Measurements from ENCODE around the gene TSGA10IP.

The TSGA10IP gene

GRCh38 chr11:65918211-65919140 lies 26.8 kb upstream of the TSGA10IP start, which contains the start of gene C11orf68:
Gene C11orf68, minus strand, starts transcription at chr11:65919062. Its CDS starts 31 bp downstream, at chr11:65919031.
- no peak for DNase-seq (ENCODE audit: low read depth)

DNA sequence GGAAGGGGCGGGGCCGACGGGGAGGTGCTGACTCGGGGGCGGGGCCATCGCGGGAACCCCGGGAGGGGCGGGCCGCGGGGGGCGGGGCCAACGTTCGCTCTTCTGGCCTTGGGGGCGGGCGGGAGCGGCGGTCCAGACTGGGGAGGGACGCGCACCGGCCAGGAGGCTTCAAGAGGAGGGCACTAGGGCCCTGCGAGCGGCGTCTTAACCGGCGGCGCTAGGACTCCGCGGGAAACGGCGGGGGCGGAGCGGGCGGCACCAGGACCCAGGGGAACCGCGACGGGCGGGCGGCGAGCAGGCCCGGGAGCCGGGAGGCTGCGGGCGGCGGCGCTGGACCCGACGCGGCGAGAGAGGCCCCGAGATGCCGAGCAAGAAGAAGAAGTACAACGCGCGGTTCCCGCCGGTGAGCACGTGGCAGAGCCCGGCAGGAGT lies 26.1 kb upstream of the TSGA10IP start, which contains the start of gene DRAP1:
Gene DRAP1 (plus strand): TSS at position 286 of the 432 bp plus-strand sequence. CDS start 76 bp downstream, at position 362.
- peak; percentile 97 for DNase-seq (ENCODE audit: low read depth)

DNA sequence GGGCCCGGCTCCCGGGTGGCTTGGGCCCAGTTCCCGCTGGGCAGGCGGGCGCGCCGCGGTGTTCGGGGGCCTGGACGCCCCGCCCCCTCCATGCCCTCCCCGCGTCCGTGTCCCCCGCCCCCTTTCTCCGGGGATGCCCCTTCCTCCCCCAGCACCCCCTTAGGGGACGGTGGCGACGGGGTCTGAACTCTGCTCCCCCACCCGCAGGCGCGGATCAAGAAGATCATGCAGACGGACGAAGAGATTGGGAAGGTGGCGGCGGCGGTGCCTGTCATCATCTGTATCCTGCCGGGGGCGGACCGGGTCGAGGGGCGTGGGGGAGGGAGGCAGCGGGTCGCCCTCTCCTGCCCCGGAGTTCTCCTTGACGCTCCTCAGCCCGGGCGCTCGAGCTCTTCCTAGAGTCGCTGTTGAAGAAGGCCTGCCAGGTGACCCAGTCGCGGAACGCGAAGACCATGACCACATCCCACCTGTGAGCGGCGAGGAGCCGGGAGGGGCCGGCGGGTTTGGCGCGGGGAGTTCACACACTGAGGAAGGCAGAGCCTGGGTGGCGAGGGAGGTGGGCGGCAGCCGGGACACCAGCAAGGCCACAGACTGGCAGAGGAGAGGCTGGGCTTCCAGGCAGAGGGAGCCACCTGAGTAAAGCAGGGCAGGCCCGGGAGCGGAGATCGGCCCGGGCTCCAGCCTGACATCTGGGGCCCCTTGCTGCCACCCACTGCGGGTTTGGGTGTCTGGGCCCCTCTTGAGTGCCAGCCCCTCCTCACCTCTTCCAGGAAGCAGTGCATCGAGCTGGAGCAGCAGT lies 25.5 kb upstream of the TSGA10IP start:
- DNase-seq (ENCODE audit: low read depth): no peak

- DNase-seq (ENCODE audit: low read depth): no peak
Measured at GRCh38 chr11:65920372-65920802, 24.9 kb upstream of the TSGA10IP start.

DNA sequence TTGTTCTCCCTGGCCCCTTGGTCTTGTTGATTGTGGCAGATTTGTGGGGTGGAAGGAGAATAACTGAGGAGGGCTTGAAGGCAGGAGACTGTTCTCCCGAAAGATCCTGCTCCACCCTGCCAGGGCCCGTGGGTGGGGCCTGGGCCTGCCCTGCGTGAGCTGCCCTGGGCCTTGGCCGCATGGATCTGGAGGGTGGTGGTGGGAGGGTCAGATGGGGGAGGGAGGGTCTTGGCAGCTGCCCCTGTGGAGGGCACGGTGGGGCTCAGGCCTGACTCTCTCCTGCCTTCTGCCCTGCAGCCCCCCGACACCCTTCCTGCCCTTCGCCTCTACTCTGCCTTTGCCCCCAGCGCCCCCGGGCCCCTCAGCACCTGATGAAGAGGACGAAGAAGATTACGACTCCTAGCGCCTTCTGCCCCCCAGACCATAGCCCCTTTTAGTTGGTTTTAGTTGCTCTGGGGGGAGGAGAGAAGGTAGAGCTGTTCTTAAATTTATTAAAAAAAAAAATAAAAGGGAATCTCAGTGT lies 24.2 kb upstream of the TSGA10IP start:
- no peak for DNase-seq (ENCODE audit: low read depth)

GRCh38 chr11:65921876-65922275 lies 23.4 kb upstream of the TSGA10IP start:
- no peak for DNase-seq (ENCODE audit: low read depth)

DNA sequence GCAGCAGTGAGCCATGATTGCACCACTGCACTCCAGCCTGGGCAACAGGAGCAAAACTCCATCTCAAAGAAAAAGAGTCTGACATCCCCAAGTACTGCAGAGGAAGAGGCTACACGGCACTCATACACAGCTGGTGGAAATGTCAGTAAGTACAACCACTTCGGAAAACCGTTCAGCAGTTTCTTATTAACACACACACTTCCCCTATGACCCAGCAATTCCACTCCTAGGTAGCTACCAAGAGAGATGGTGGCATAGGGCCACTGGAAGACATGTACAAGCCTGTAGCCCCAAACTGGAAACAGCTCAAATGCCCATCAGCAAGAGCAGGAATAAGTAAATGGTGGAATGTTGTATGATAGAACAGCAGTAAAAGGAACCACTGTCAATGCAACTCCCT lies 22.7 kb upstream of the TSGA10IP start:
- no peak for DNase-seq (ENCODE audit: low read depth)

DNA sequence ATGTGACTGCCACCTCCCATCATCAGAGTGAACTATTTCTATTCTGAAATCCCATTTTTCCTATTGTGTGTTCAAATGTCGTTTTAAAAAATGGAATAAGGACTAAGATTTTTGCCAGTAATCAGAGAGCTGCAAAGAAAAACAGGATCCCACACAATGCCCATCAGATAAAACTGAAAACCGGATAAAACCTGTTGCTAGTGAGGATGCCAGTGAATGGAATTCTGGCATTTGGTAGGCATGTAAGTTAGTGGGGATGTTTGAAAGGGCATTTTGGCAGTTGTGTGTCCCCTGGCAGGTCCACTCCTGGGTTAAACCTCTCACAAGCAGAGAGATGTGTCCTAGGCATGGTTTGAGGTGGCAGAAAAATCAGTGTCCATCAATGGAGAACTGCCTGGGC lies 19.9 kb upstream of the TSGA10IP start:
- DNase-seq (ENCODE audit: low read depth): no peak

GRCh38 chr11:65927904-65928397 lies 17.3 kb upstream of the TSGA10IP start:
- no peak for DNase-seq (ENCODE audit: low read depth)

DNA sequence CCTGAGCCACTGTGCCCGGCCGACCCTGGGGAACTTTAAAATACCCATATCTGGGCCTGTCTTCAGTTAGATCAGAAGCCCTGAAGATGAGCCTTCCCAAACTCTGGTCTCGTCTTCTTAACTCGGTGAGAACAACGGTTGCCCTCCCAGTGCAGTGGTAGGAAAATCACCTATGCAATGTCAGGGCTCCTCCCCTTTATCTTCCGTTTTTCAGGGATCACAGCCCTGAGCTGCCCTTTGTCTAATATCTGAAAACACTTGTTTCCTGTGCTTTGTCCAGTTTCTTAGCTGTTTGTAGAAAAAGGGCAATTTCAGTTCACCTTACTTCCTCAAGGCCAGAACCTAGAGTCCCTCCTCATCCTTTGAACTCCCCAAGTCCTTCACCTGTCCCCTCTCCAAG lies 16.6 kb upstream of the TSGA10IP start:
- no peak for DNase-seq (ENCODE audit: low read depth)

GRCh38 chr11:65931773-65932557 lies 13.3 kb upstream of the TSGA10IP start:
- DNase-seq (ENCODE audit: low read depth): no peak

DNA sequence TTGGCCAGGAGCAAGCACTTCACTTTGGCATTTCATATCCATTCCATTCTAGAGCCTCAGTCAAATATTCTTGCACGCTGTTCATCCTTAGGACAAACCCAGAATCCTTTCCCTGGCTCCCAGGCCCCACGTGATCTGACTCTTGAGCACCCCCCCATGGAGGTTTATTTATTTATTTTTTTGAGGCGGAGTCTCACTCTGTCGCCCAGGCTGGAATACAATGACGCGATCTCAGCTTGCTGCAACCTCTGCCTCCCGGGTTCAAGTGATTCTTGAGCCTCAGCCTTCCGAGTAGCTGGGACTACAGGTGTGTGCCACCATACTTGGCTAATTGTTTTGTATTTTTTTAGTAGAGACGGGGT lies 12.7 kb upstream of the TSGA10IP start:
- peak; percentile 28 for DNase-seq (ENCODE audit: low read depth)

GRCh38 chr11:65934014-65934413 lies 11.3 kb upstream of the TSGA10IP start:
- no peak for DNase-seq (ENCODE audit: low read depth)

- no peak for DNase-seq (ENCODE audit: low read depth)
Measured at GRCh38 chr11:65937766-65938165, 7.5 kb upstream of the TSGA10IP start.

DNA sequence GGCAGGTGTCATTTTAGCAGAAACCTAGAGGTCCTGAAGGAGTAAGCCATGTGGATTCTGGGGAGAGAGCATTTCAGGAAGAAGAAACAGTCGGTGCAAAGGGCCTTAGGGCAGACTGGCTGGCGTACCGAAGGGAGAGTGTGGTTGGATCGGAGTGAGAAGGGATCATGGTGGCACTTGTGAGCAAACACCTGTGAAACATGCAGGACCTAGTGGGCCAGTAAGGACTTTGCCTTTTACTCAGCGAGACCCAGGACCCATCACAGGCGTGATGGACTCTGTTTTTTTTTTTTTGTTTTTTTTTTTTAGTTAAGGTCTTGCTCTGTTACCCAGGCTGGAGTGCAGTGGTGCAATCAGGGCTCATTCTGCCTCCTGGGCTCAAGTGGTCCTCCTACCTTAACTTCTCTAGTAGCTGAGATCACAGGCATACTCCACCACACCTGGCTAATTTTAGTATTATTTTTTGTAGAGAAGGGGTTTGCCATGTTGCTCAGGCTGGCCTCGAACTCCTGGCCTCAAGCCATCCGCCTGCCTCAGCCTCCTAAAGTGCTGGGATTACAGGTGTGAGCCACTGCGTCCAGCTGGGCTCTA lies 3.5 kb upstream of the TSGA10IP start:
- DNase-seq (ENCODE audit: low read depth): no peak

- DNase-seq (ENCODE audit: low read depth): no peak
Measured at GRCh38 chr11:65942531-65942930, 2.7 kb upstream of the TSGA10IP start.

DNA sequence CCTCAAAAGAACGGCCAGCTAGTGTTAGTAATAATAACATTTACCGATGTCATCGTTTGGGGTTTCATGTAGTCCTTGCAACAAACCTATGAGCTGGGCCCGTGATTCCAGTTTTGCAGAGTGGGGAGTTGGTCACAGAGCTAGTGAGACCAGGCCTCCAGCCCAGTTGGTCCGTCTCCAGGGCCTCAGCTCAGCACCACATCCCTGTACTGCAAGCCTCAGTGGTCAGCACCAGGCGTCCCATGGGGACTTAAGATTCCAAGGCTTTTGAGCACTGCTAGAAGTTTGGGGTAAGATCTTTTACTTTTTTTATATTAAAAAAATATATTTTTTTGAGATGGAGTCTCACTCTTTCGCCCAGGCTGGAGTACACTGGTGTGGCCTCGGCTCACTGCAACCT lies 1.1 kb upstream of the TSGA10IP start:
- no peak for DNase-seq (ENCODE audit: low read depth)

GRCh38 chr11:65944767-65945166 lies 513 bp upstream of the TSGA10IP start:
- no peak for DNase-seq (ENCODE audit: low read depth)

DNA sequence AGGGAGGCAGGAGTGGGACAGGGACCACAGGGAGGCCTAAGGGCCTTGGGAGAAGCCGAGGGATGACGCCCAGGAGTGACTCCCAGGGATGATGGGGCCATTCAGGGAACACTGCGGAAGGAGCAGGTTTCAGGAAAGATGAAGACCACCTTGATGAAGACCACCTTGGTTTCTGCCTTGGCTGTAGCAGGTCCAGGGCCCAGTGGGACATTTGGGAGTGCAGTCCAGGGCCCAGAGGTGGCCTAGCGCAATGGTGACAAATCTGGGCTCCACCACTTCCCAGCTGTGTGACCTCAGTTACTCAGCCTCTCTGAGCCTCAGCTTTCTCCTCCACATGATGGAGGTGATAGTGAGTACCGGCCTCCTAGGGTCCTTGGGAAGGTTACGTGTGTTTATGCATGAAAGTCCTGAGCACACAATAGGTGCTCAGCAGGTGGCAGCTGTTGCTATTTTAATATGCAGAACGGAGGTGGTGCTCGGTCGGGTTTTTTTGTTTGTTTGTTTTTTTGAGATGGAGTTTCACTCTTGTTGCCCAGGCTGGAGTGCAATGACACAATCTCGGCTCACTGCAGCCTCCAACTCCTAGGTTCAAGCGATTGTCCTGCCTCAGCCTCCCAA lies 770 bp downstream of the TSGA10IP start:
- DNase-seq (ENCODE audit: low read depth): no peak

GRCh38 chr11:65946655-65947054 lies 1.4 kb downstream of the TSGA10IP start:
- no peak for DNase-seq (ENCODE audit: low read depth)

DNA sequence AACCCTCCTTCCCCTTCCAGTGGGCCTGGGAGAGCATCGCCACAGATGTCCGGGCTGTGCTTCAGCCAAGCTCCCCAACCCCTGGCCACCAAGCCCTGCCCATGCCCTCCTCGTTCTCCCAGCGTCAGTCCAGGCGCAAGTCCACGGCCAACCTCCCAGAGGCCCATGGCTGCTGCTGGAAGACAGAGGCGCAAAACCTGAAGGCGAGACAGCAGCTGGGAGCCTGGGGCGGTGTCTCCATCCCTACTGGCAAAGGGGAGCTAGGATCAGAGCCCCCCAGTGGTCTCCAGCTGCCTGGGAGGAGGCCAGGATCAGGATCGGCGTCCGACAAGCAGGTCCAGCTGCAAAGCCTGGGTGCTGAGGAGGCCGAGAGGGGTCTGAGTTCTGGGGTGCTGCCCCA lies 1.9 kb downstream of the TSGA10IP start:
- DNase-seq (ENCODE audit: low read depth): no peak
